A549 (cell line): ENCODE data around the gene NPIPB8.
"Not testable (repeated sequence)": the region's sequence is repeated elsewhere in the genome, so short reads cannot be mapped to it uniquely, and the experiment has no call there.

Experiments
- CTCF ChIP-seq: fragments of >200 bp; sonication (Bioruptor Twin); formaldehyde crosslinking; IDR thresholded peaks from 3 replicates; pipeline ENCODE4 v1.5.1; 2016
- KDM1A ChIP-seq: fragments of 200-600 bp; sonication (generic); IDR thresholded peaks from 2 replicates; pipeline ENCODE4 v1.6.1; 2016; ENCODE audit warnings: low read depth, mild to moderate bottlenecking
- TFCP2L1 ChIP-seq: fragments of 250-450 bp; sonication (Bioruptor Pico); IDR thresholded peaks from 2 replicates; pipeline ENCODE4 v1.5.0; 2021; ENCODE audit warnings: mild to moderate bottlenecking
- ZFP36 ChIP-seq: fragments of 450-650 bp; IDR thresholded peaks from 2 replicates; pipeline ENCODE4 v1.6.1; 2014; ENCODE audit warnings: borderline replicate concordance; ENCODE audit not compliant: partially characterized antibody
- TF ChIP-seq, protein P1 (sequence below): IDR thresholded peaks from 2 replicates; pipeline ENCODE4 v1.6.1; 2012; ENCODE audit warnings: low read depth, borderline replicate concordance
- TF ChIP-seq, protein P2 (sequence below): fragments of 200-600 bp; sonication (generic); IDR thresholded peaks from 2 replicates; pipeline ENCODE4 v1.6.1; 2016; ENCODE audit warnings: antibody characterized with exemption, mild to moderate bottlenecking, moderate library complexity

DNA sequence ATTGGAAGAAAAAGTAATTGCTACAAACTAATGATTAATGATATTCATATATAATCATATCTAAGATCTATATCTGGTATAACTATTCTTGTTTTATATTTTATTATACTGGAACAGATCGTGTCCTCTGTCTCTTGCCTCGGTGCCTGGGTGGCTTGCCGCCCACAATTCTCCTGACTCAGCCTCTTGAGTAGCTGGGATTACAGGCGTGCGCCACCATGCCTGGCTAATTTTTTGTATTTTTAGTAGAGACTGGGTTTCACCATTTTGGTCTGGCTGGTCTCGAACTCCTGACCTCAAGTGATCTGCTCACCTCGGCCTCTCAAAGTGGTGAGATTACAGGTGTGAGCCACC is 21.7 kb upstream of the NPIPB8 start:
- not testable (repeated sequence) for TF ChIP-seq CTCF; KDM1A; TFCP2L1 (CRISPR knock-in tag); ZFP36
- TF ChIP-seq, protein P1, sequence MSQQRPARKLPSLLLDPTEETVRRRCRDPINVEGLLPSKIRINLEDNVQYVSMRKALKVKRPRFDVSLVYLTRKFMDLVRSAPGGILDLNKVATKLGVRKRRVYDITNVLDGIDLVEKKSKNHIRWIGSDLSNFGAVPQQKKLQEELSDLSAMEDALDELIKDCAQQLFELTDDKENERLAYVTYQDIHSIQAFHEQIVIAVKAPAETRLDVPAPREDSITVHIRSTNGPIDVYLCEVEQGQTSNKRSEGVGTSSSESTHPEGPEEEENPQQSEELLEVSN: not testable (repeated sequence)
- TF ChIP-seq, protein P2, sequence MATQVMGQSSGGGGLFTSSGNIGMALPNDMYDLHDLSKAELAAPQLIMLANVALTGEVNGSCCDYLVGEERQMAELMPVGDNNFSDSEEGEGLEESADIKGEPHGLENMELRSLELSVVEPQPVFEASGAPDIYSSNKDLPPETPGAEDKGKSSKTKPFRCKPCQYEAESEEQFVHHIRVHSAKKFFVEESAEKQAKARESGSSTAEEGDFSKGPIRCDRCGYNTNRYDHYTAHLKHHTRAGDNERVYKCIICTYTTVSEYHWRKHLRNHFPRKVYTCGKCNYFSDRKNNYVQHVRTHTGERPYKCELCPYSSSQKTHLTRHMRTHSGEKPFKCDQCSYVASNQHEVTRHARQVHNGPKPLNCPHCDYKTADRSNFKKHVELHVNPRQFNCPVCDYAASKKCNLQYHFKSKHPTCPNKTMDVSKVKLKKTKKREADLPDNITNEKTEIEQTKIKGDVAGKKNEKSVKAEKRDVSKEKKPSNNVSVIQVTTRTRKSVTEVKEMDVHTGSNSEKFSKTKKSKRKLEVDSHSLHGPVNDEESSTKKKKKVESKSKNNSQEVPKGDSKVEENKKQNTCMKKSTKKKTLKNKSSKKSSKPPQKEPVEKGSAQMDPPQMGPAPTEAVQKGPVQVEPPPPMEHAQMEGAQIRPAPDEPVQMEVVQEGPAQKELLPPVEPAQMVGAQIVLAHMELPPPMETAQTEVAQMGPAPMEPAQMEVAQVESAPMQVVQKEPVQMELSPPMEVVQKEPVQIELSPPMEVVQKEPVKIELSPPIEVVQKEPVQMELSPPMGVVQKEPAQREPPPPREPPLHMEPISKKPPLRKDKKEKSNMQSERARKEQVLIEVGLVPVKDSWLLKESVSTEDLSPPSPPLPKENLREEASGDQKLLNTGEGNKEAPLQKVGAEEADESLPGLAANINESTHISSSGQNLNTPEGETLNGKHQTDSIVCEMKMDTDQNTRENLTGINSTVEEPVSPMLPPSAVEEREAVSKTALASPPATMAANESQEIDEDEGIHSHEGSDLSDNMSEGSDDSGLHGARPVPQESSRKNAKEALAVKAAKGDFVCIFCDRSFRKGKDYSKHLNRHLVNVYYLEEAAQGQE: not testable (repeated sequence)
